Right lobe of liver (tissue), 4 donors: Measurements from ENCODE around the gene MFNG.

Experiments used
- CTCF ChIP-seq, 4 donors: fragments of 200-600 bp in 3 of 4; fragments of 450-650 bp in 1 of 4; IDR thresholded peaks; one replicate each; pipeline versions ENCODE4 v1.5.1 to v1.8.0; 2016 to 2022; ENCODE audit warnings: antibody characterized with exemption in 4 of 4, mild to moderate bottlenecking in 2 of 4
- POLR2A ChIP-seq: fragments of 450-650 bp; IDR thresholded peaks from one replicate; pipeline ENCODE4 v1.6.1; 2017; ENCODE audit warnings: antibody characterized with exemption, mild to moderate bottlenecking
- donor health status: DM: no; HTN: no; CAD: no.
- donor health status: DM: no; HTN: no; CAD: no.
- donor health status: DM: no; HTN: yes; CAD: no.

GRCh38 chr22:37510091-37510490, 23.9 kb upstream of the MFNG start:
- no peak for TF ChIP-seq CTCF (IDR thresholded peaks at IDR 0.05)
- no peak for TF ChIP-seq POLR2A
